Thoracic aorta (tissue), 2 donors: ENCODE measurements around the gene NELFCD. TPM values are rescaled to one million over a fixed set of nuclear protein-coding genes. Genes with fewer than 3 reads are reported as not detected.

ENCODE experiments used
- ATAC-seq: fragments of 150-250 bp; one replicate; pipeline ENCODE4 v1.8.0; 2017; ENCODE audit warnings: low read depth; ENCODE audit not compliant: insufficient number of reproducible peaks, low FRiP score
- DNase-seq: peaks from one replicate; pipeline ENCODE4 v3.0.0-alpha.2; 2020; ENCODE audit warnings: low spot score
- H3K27ac ChIP-seq, 2 donors: fragments of 200-600 bp; sonication (generic); 1 replicate in 1 of 2; 2 replicates in 1 of 2; pipeline ENCODE4 v1.5.1; 2016; ENCODE audit warnings: mild to moderate bottlenecking in 2 of 2, moderate library complexity in 2 of 2
- H3K27me3 ChIP-seq: fragments of 200-600 bp; sonication (generic); replicated peaks from 2 replicates; pipeline ENCODE4 v1.6.0; 2016; ENCODE audit warnings: mild to moderate bottlenecking; ENCODE audit not compliant: insufficient read depth
- H3K36me3 ChIP-seq: fragments of 200-600 bp; sonication (generic); one replicate; pipeline ENCODE4 v1.5.1; 2016
- H3K4me1 ChIP-seq, 2 donors: fragments of 200-600 bp; sonication (generic); 1 replicate in 1 of 2; 2 replicates in 1 of 2; pipeline versions ENCODE4 v1.5.1 to v1.6.0; 2016; ENCODE audit warnings: low read depth in 2 of 2, mild to moderate bottlenecking in 1 of 2; ENCODE audit not compliant: control insufficient read depth in 1 of 2
- H3K4me3 ChIP-seq: fragments of 200-600 bp; sonication (generic); 2 replicates; pipeline ENCODE4 v1.5.1; 2016; ENCODE audit warnings: mild to moderate bottlenecking
- H3K9me3 ChIP-seq: fragments of 200-600 bp; sonication (generic); 2 replicates; pipeline ENCODE4 v1.5.1; 2016
- CTCF ChIP-seq: fragments of 200-600 bp; sonication (generic); IDR thresholded peaks from one replicate; pipeline ENCODE4 v1.5.1; 2019; ENCODE audit warnings: antibody characterized with exemption
- total RNA-seq, 2 donors: library from RNA; depleted of rRNA; stranded (reverse); fragments of >200 nt; gene quantifications; one replicate each; pipeline versions ENCODE4 v1.1.0 to v1.2.3, GENCODE V29; 2016

NELFCD gene
- total RNA-seq, 2 donors from 2014 or later = 50.9 to 52.6 TPM

DNA sequence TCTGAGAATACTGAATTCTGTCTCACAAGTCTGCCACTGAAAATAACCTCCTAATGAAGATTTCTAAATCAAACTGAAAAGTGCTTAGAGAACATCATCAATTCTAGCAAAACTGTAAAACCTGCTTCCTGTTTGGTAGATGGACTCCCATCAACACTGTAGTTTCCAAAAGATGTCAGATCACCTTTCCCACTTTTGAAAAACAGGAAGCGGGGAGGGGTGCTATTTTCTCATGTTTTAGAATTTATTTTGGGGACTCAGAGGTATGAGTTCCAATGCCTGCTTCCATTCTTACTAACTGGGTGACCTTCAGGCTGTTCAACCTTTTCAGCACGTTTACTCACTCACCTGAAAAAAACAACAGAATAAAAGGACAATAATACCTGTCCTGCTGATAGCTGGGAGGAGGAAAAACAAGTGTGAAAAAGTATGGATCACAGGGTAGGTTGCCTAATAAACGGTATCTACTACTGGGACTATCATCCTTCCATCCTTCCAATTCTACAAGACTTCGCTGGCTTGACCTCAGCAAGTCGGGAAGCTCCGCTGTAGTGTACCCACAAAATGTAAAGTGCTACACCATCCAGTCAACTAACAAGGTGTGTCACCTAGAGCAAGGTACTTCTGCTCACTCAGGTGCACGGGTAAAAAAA lies 50.0 kb downstream of the NELFCD start:
- ATAC-seq (no peak), DNase-seq (no peak)
- no peak overlapping the region for H3K27ac ChIP-seq
- H3K27me3 ChIP-seq = no peaks in the 10 kb centered on the region
- H3K36me3 ChIP-seq = peaks cover 23% of the 10 kb centered on the region
- H3K9me3 ChIP-seq = no peaks in the 10 kb centered on the region
- H3K4me3 ChIP-seq = peak overlapping the region; percentile 88
- no peak for TF ChIP-seq CTCF
- peaks cover 28 to 52% of the 10 kb centered on the region in 2 donors for H3K4me1 ChIP-seq

- peaks cover 21% of the 10 kb centered on the region for H3K36me3 ChIP-seq
- no peaks in the 10 kb centered on the region for H3K9me3 ChIP-seq
- TF ChIP-seq CTCF = no peak
- H3K27ac ChIP-seq = peak overlapping the region; percentile 76 to 81
- DNase-seq = no peak
- H3K27me3 ChIP-seq = no peaks in the 10 kb centered on the region
- ATAC-seq = no peak
- peaks cover 28 to 52% of the 10 kb centered on the region in 2 donors for H3K4me1 ChIP-seq
- H3K4me3 ChIP-seq = peak overlapping the region; percentile 88
These were observed 50.5 kb downstream of the NELFCD start for GRCh38 chr20:59031564-59032022.

DNA sequence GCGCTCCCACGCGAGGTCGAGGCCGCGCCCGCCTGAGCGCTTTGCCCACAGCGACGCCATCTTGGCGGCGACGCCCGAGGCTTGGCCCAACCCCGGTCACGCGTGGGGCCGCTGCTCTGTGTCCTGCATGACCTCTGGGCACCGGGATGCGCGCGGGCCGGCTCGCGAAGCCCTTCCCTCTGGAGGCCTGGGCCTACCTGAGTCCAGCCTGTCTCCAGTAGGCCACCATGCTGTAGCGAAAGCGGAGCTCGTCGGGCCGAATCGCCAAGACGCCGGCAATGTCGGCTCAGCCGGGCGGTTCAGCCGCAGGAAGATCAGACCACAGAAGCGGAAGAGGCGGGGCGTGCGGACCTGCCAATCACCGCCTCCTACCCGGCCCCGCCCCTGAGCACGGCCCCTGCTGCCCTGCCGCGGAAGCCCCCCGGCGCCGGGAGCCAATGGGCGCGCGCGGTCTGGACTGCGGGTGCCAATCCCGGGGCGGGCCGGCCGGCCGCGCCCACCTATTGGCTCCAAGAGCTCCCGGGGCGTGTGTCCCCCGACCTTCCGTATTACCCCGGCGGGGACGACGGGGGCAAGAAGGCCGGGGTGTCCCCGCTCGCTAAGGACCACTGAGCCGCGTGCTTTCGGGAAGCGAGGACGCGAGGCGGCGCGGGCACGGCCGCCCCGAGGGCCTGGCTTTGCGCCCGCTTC lies 51.1 kb downstream of the NELFCD start, which contains the start of gene ATP5F1E:
ATP5F1E (minus strand) TSS at position 313 of the 690 bp plus-strand sequence; CDS start at position 229, 84 bp downstream.
- no peaks in the 10 kb centered on the region for H3K9me3 ChIP-seq
- no peaks in the 10 kb centered on the region for H3K27me3 ChIP-seq
- ATAC-seq (peak; percentile 93), DNase-seq (peak; percentile 83)
- TF ChIP-seq CTCF = no peak
- peaks cover 21% of the 10 kb centered on the region for H3K36me3 ChIP-seq
- H3K4me1 ChIP-seq = peaks cover 28 to 50% of the 10 kb centered on the region in 2 donors
- peak within 1 kb of the TSS; percentile 88 for H3K4me3 ChIP-seq
- H3K27ac ChIP-seq = peak within 1 kb of the TSS; percentile 76 to 81

DNA sequence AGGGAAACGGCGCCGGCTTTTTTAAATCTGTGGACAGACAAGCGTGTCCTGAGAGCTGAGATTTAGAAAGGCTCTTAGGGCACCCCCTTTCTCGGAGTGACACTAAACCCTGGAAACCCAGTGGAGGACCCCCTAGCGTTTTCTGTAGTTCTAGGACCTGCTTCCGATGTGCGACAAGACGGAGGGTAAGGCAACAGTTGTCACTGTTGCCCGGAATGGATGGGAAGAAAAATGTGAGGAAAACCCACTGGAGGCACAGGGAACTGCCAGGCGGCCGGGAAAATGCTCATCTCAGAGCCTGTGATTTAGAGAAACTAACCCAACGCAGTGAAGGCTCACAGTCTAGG lies 51.6 kb downstream of the NELFCD start:
- peak overlapping the region; percentile 76 for H3K27ac ChIP-seq
- H3K4me3 ChIP-seq = peak overlapping the region; percentile 88
- peaks cover 28 to 45% of the 10 kb centered on the region in 2 donors for H3K4me1 ChIP-seq
- no peaks in the 10 kb centered on the region for H3K9me3 ChIP-seq
- TF ChIP-seq CTCF = peak; percentile 44
- DNase-seq (no peak), ATAC-seq (no peak)
- peaks cover 17% of the 10 kb centered on the region for H3K36me3 ChIP-seq
- H3K27me3 ChIP-seq = no peaks in the 10 kb centered on the region

- no peaks in the 10 kb centered on the region for H3K27me3 ChIP-seq
- TF ChIP-seq CTCF = no peak
- peak overlapping the region; percentile 88 for H3K4me3 ChIP-seq
- no peaks in the 10 kb centered on the region for H3K9me3 ChIP-seq
- DNase-seq (no peak), ATAC-seq (no peak)
- H3K4me1 ChIP-seq = peaks cover 28 to 41% of the 10 kb centered on the region in 2 donors
- peaks cover 16% of the 10 kb centered on the region for H3K36me3 ChIP-seq
- peak overlapping the region; percentile 76 for H3K27ac ChIP-seq
These were observed 52.0 kb downstream of the NELFCD start for GRCh38 chr20:59033093-59033492.
